GM12878 (cell line): ENCODE data around the gene LUZP2. TPM values are rescaled to one million over a fixed set of nuclear protein-coding genes. Genes with fewer than 3 reads are reported as not detected.

Experiments used
- ATAC-seq: fragments of 200-7000 bp; cut with Tn5 transposase; 3 replicates; pipeline ENCODE4 v1.9.1; 2020; ENCODE audit warnings: mild to moderate bottlenecking, moderate library complexity
- BruUV-seq: library from RNA; stranded (reverse); fragments of 400-500 nt; replicated peaks from 2 replicates; lab custom pipeline; 2021; lab: Mats Ljungman, UMichigan
- CTCF ChIA-PET: fragments of 300-600 bp; sonication (Branson Sonifier 250); formaldehyde crosslinking; extraction: SDS; loops from one replicate; lab custom pipeline; 2021; ENCODE audit warnings: inconsistent platforms; lab: Yijun Ruan, JAX
- POLR2A ChIA-PET: fragments of 350-600 bp; formaldehyde crosslinking; extraction: SDS; loops from one replicate; lab custom pipeline; 2021; ENCODE audit warnings: inconsistent platforms; lab: Charles Lee
- RAD21 ChIA-PET: fragments of 300-600 bp; sonication (Branson Sonifier 250); formaldehyde crosslinking; loops from one replicate; lab custom pipeline; 2023; ENCODE audit warnings: antibody characterized with exemption; ENCODE audit not compliant: unreplicated experiment; lab: Charles Lee
- SMC1A ChIA-PET: fragments of 300-600 bp; sonication (Branson Sonifier 250); formaldehyde crosslinking; loops from one replicate; lab custom pipeline; 2023; ENCODE audit not compliant: unreplicated experiment, uncharacterized antibody; lab: Charles Lee
- DNase-seq: peaks from one replicate; pipeline ENCODE4 v3.0.0-alpha.2; 2011; ENCODE audit warnings: low read depth, low spot score
- FAIRE-seq: peaks from 3 replicates; lab custom pipeline; 2011; peaks lifted over from hg19 to GRCh38; lab: Jason Lieb, UNC
- H2AFZ ChIP-seq: 2 replicates; pipeline ENCODE4 v1.6.0; 2011; ENCODE audit warnings: low read depth, low read length, control low read depth; ENCODE audit not compliant: control insufficient read depth
- H3K27ac ChIP-seq: 2 replicates; pipeline ENCODE4 v1.5.1; 2011; ENCODE audit warnings: control low read depth; ENCODE audit not compliant: control insufficient read depth, insufficient read depth
- H3K27me3 ChIP-seq, 2 experiments: replicated peaks in 1 of 2; 2 replicates each; pipeline versions ENCODE4 v1.6.0 to v1.6.1; 2011; ENCODE audit warnings: low read length in 1 of 2; ENCODE audit not compliant: control insufficient read depth in 2 of 2, insufficient read depth in 2 of 2
- H3K36me3 ChIP-seq, 2 experiments: 2 replicates each; pipeline ENCODE4 v1.5.1; 2011; ENCODE audit warnings: low read length in 1 of 2; ENCODE audit not compliant: control insufficient read depth in 2 of 2, insufficient read depth in 2 of 2
- H3K4me1 ChIP-seq: 2 replicates; pipeline ENCODE4 v1.6.1; 2011; ENCODE audit warnings: mild to moderate bottlenecking, low read length, moderate library complexity, mixed read lengths; ENCODE audit not compliant: control insufficient read depth, insufficient read depth
- H3K4me2 ChIP-seq: 2 replicates; pipeline ENCODE4 v1.6.0; 2011; ENCODE audit warnings: control low read depth; ENCODE audit not compliant: control insufficient read depth, insufficient read depth
- H3K4me3 ChIP-seq: fragments of 200-600 bp; sonication (generic); 2 replicates; pipeline ENCODE4 v1.5.1; 2016
- H3K79me2 ChIP-seq: 2 replicates; pipeline ENCODE4 v1.6.0; 2011; ENCODE audit warnings: low read length; ENCODE audit not compliant: control insufficient read depth, insufficient read depth
- H3K9ac ChIP-seq: 2 replicates; pipeline ENCODE4 v1.8.0; 2011; ENCODE audit warnings: low read length, control low read depth, mixed read lengths; ENCODE audit not compliant: control insufficient read depth, insufficient read depth
- H3K9me3 ChIP-seq: replicated peaks from 3 replicates; pipeline ENCODE4 v1.5.1; 2011; ENCODE audit warnings: mild to moderate bottlenecking, low read length; ENCODE audit not compliant: control insufficient read depth, insufficient read depth
- H4K20me1 ChIP-seq: 2 replicates; pipeline ENCODE4 v1.6.0; 2011; ENCODE audit not compliant: control insufficient read depth, insufficient read depth
- BCL11A ChIP-seq: IDR thresholded peaks from 2 replicates; pipeline ENCODE4 v1.6.1; 2011; ENCODE audit warnings: low read depth, low read length
- BHLHE40 ChIP-seq, 2 experiments: fragments of 450-650 bp in 1 of 2; IDR thresholded peaks; 2 replicates each; pipeline ENCODE4 v1.6.1; 2011 to 2017; ENCODE audit warnings: low read depth in 2 of 2, borderline replicate concordance in 1 of 2, improper control_type of control experiment in 1 of 2, low read length in 1 of 2, mild to moderate bottlenecking in 1 of 2
- FOS ChIP-seq: IDR thresholded peaks from 3 replicates; pipeline ENCODE4 v1.6.1; 2011; ENCODE audit warnings: borderline replicate concordance; ENCODE audit not compliant: insufficient read length; ENCODE audit errors: extremely low read depth
- FOXK2 ChIP-seq: fragments of 450-650 bp; IDR thresholded peaks from 2 replicates; pipeline ENCODE4 v1.6.1; 2017; ENCODE audit warnings: mild to moderate bottlenecking, moderate library complexity
- GABPA ChIP-seq: IDR thresholded peaks from 2 replicates; pipeline ENCODE4 v1.6.1; 2014; ENCODE audit warnings: antibody characterized with exemption, low read depth, mild to moderate bottlenecking, inconsistent platforms
- IKZF1 ChIP-seq: fragments of 450-650 bp; conservative IDR thresholded peaks from 2 replicates; pipeline ENCODE4 v1.6.1; 2017; ENCODE audit warnings: antibody characterized with exemption, mild to moderate bottlenecking
- KLF5 ChIP-seq: fragments of 450-650 bp; IDR thresholded peaks from 2 replicates; pipeline ENCODE4 v1.6.1; 2014; ENCODE audit warnings: mild to moderate bottlenecking; ENCODE audit not compliant: partially characterized antibody
- MXI1 ChIP-seq: fragments of 150-350 bp; IDR thresholded peaks from 2 replicates; pipeline ENCODE4 v1.6.1; 2011; ENCODE audit warnings: low read depth, mild to moderate bottlenecking, inconsistent platforms, low read length, improper control_type of control experiment
- NR2C2 ChIP-seq: IDR thresholded peaks from 2 replicates; pipeline ENCODE4 v1.6.1; 2011; ENCODE audit warnings: borderline replicate concordance, low read depth; ENCODE audit not compliant: control insufficient read depth, insufficient read length
- TCF3 ChIP-seq: IDR thresholded peaks from 2 replicates; pipeline ENCODE4 v1.6.1; 2012; ENCODE audit warnings: low read depth, mild to moderate bottlenecking, low read length, borderline replicate concordance; ENCODE audit not compliant: insufficient read depth
- USF2 ChIP-seq: IDR thresholded peaks from 2 replicates; pipeline ENCODE4 v1.6.1; 2011; ENCODE audit warnings: low read depth, low read length, improper control_type of control experiment, borderline replicate concordance
- ZZZ3 ChIP-seq: IDR thresholded peaks from 2 replicates; pipeline ENCODE4 v1.6.1; 2011; ENCODE audit warnings: low read depth; ENCODE audit not compliant: control insufficient read depth, insufficient read length
- WGBS: methylation state at CpG from one replicate; pipeline ENCODE4 v1.1.6; 2016; ENCODE audit warnings: low lambda C conversion rate; ENCODE audit not compliant: insufficient replicate concordance, insufficient coverage; ENCODE audit errors: missing lambda C conversion rate; 5-methylcytosine and 5-hydroxymethylcytosine counted together
- in situ Hi-C: fragments of 300-500 bp; cut with MboI; formaldehyde crosslinking; loops from 9 replicates; pipeline ENCODE4 v1.14.3; 2018; ENCODE audit warnings: mixed read lengths
- intact Hi-C: fragments of 100-400 bp; cut with micrococcal nuclease; formaldehyde crosslinking; loops from one replicate; pipeline ENCODE4 v1.14.2; 2022; ENCODE audit not compliant: unreplicated experiment
- polyA plus RNA-seq, 11 experiments: library from polyadenylated mRNA; depleted of rRNA in 4 of 11; unstranded in 6 of 11; stranded (reverse) in 5 of 11; fragments of >200 nt; fragmentation: Nextera tagmentation in 4 of 11; fragmentation: Illumina TruSeq in 1 of 11; extraction: Ambion mirVana in 4 of 11; extraction: Trizol in 1 of 11; gene quantifications; 1 replicate in 1 of 11; 2 replicates in 10 of 11; pipeline versions ENCODE4 v1.2.1 to v1.2.3, GENCODE V29; 2011 to 2016; ENCODE audit warnings: inconsistent platforms in 2 of 11, missing spikeins in 2 of 11, low read depth in 1 of 11
- total RNA-seq, 4 experiments: library from RNA; depleted of rRNA in 3 of 4; stranded (reverse); fragments of >200 nt in 3 of 4; fragmentation: Illumina TruSeq in 1 of 4; extraction: Trizol in 1 of 4; gene quantifications; 2 replicates each; pipeline versions ENCODE4 v1.2.1 to v1.2.3, GENCODE V29; 2013 to 2021
- TF ChIP-seq, protein P1 (sequence below): IDR thresholded peaks from 2 replicates; pipeline ENCODE4 v1.6.1; 2011; ENCODE audit warnings: borderline replicate concordance, low read depth, mild to moderate bottlenecking, moderate library complexity, low read length; ENCODE audit not compliant: insufficient read depth, poor library complexity, severe bottlenecking
- TF ChIP-seq, protein P2 (sequence below): fragments of 450-650 bp; IDR thresholded peaks from 2 replicates; pipeline ENCODE4 v1.6.1; 2017; ENCODE audit warnings: mild to moderate bottlenecking, moderate library complexity

The LUZP2 gene
- total and polyA plus RNA-seq, 10 of the 15 experiments (the other 5 are each of a cell fraction or from before 2014, with no cell fraction given) = not detected

DNA sequence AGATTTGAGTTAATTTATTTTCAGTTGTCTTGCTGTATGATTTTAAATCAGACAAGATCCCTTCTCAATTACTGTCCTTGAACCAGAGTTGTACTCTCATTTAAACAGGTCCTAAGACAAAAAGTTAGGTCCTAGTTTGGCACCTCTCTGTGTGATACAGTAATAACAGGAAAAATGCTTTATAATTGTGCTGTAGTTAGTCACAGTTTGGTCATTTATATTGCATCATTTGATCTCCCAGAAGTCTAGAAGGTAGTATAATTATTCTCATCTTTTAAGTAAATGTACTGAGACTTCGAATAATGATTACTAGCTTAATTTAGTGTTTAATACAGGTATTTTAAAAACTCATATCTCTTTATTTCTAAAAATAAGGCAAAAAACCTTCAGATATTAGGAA lies 18.1 kb upstream of the LUZP2 start:
- ATAC-seq (no peak), FAIRE-seq (no peak), DNase-seq (no peak)
- no peak overlapping the region for H3K4me2 ChIP-seq
- SMC1A ChIA-PET = no interaction called here
- CTCF ChIA-PET = no interaction called here
- H2AFZ ChIP-seq = no peak overlapping the region
- no peaks in the 10 kb centered on the region for H3K27me3 ChIP-seq
- POLR2A ChIA-PET = no interaction called here
- H3K79me2 ChIP-seq = no peaks in the 10 kb centered on the region
- BruUV-seq = no TSS peak
- RAD21 ChIA-PET = no interaction called here
- no peaks in the 10 kb centered on the region for H3K9me3 ChIP-seq
- 0% methylated on average over 1 of the region's 1 CpG for WGBS
- no peaks in the 10 kb centered on the region for H3K4me1 ChIP-seq
- no peak overlapping the region for H3K4me3 ChIP-seq
- H3K36me3 ChIP-seq = no peaks in the 10 kb centered on the region
- in situ Hi-C loops (no loop called here), intact Hi-C loops (no loop called here)
- no peak overlapping the region for H3K27ac ChIP-seq
- H4K20me1 ChIP-seq = no peaks in the 10 kb centered on the region
- no peak overlapping the region for H3K9ac ChIP-seq
- TF ChIP-seq, protein P1, sequence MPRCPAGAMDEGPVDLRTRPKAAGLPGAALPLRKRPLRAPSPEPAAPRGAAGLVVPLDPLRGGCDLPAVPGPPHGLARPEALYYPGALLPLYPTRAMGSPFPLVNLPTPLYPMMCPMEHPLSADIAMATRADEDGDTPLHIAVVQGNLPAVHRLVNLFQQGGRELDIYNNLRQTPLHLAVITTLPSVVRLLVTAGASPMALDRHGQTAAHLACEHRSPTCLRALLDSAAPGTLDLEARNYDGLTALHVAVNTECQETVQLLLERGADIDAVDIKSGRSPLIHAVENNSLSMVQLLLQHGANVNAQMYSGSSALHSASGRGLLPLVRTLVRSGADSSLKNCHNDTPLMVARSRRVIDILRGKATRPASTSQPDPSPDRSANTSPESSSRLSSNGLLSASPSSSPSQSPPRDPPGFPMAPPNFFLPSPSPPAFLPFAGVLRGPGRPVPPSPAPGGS = no peak
- TF ChIP-seq MXI1 (no peak), IKZF1 (no peak), GABPA (no peak), ZZZ3 (no peak), USF2 (no peak), FOXK2 (no peak), BHLHE40 (IDR thresholded peaks at IDR 0.05; ENCODE audit: borderline replicate concordance in 1 of 2, low read depth in 2 of 2, low read length in 1 of 2) (no peak), BCL11A (no peak), TCF3 (no peak), KLF5 (no peak), FOS (no peak), NR2C2 (no peak)
- TF ChIP-seq, protein P2, sequence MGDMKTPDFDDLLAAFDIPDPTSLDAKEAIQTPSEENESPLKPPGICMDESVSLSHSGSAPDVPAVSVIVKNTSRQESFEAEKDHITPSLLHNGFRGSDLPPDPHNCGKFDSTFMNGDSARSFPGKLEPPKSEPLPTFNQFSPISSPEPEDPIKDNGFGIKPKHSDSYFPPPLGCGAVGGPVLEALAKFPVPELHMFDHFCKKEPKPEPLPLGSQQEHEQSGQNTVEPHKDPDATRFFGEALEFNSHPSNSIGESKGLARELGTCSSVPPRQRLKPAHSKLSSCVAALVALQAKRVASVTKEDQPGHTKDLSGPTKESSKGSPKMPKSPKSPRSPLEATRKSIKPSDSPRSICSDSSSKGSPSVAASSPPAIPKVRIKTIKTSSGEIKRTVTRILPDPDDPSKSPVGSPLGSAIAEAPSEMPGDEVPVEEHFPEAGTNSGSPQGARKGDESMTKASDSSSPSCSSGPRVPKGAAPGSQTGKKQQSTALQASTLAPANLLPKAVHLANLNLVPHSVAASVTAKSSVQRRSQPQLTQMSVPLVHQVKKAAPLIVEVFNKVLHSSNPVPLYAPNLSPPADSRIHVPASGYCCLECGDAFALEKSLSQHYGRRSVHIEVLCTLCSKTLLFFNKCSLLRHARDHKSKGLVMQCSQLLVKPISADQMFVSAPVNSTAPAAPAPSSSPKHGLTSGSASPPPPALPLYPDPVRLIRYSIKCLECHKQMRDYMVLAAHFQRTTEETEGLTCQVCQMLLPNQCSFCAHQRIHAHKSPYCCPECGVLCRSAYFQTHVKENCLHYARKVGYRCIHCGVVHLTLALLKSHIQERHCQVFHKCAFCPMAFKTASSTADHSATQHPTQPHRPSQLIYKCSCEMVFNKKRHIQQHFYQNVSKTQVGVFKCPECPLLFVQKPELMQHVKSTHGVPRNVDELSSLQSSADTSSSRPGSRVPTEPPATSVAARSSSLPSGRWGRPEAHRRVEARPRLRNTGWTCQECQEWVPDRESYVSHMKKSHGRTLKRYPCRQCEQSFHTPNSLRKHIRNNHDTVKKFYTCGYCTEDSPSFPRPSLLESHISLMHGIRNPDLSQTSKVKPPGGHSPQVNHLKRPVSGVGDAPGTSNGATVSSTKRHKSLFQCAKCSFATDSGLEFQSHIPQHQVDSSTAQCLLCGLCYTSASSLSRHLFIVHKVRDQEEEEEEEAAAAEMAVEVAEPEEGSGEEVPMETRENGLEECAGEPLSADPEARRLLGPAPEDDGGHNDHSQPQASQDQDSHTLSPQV = no peak
